ENCODE measurements around the gene MYPOP. TPM values are rescaled to one million over a fixed set of nuclear protein-coding genes. Genes with fewer than 3 reads are reported as not detected.
A peak's percentile ranks its signal among the peaks of the same experiment; 100 is the strongest.

Gene MYPOP
- total and polyA plus RNA-seq, 2 of the 13 experiments (the other 11 are each of a cell fraction or from before 2014, with no cell fraction given): 2.3 to 2.7 TPM

GRCh38 chr19:45902651-45903625, 525 bp upstream of the MYPOP start (continued):
- TF ChIP-seq THAP11 (CRISPR knock-in tag; IDR thresholded peaks at IDR 0.05): peak; percentile 83
- TF ChIP-seq NFYB (CRISPR knock-in tag; IDR thresholded peaks at IDR 0.05): 0 out of 2 replicates have a peak, but pooled peaks have one; percentile 14
- TF ChIP-seq MYPOP (CRISPR knock-in tag; IDR thresholded peaks at IDR 0.05): peak; percentile 100
- no peak for TF ChIP-seq NCOA5 (CRISPR knock-in tag; IDR thresholded peaks at IDR 0.05)
- no peak for TF ChIP-seq NR1H2 (CRISPR knock-in tag; IDR thresholded peaks at IDR 0.05; ENCODE audit: borderline replicate concordance, low read depth)
- TF ChIP-seq RARA (CRISPR knock-in tag; IDR thresholded peaks at IDR 0.05): no peak
- 0 out of 2 replicates have a peak, but pooled peaks have one; percentile 66 for TF ChIP-seq ZNF567 (CRISPR knock-in tag; IDR thresholded peaks at IDR 0.05; ENCODE audit: borderline replicate concordance)
- no peak for TF ChIP-seq CBX2 (IDR thresholded peaks at IDR 0.05; ENCODE audit: low read depth, low read length)
- no peak for TF ChIP-seq CBX2 (CRISPR knock-in tag; IDR thresholded peaks at IDR 0.05; ENCODE audit: low read depth)
- TF ChIP-seq CREBL2 (CRISPR knock-in tag; IDR thresholded peaks at IDR 0.05; ENCODE audit: borderline replicate concordance): no peak
- no peak; the same call in 1 of the 2 replicates for TF ChIP-seq LBX2 (CRISPR knock-in tag; IDR thresholded peaks at IDR 0.05; ENCODE audit: borderline replicate concordance)
- TF ChIP-seq ZNF350 (CRISPR knock-in tag; IDR thresholded peaks at IDR 0.05; ENCODE audit: borderline replicate concordance, low read depth): peak; percentile 57
- TF ChIP-seq ZGPAT (CRISPR knock-in tag; IDR thresholded peaks at IDR 0.05): no peak
- TF ChIP-seq JDP2 (CRISPR knock-in tag; IDR thresholded peaks at IDR 0.05; ENCODE audit: borderline replicate concordance): no peak
- TF ChIP-seq PTBP1 (IDR thresholded peaks at IDR 0.05; ENCODE audit: low read depth, low read length, poor library complexity, severe bottlenecking): no peak
- TF ChIP-seq KLF12 (CRISPR knock-in tag; IDR thresholded peaks at IDR 0.05; ENCODE audit: borderline replicate concordance): no peak
- peak; percentile 20; the same call in 1 of the 2 replicates for TF ChIP-seq DRAP1 (CRISPR knock-in tag; IDR thresholded peaks at IDR 0.05)
- peak; percentile 38; the same call in 1 of the 2 replicates for TF ChIP-seq GATAD1 (CRISPR knock-in tag; IDR thresholded peaks at IDR 0.05)
- 0 out of 2 replicates have a peak, but pooled peaks have one; percentile 61 for TF ChIP-seq ZNF235 (CRISPR knock-in tag; IDR thresholded peaks at IDR 0.05; ENCODE audit: borderline replicate concordance)
- peak; percentile 30; the same call in 1 of the 2 replicates for TF ChIP-seq YEATS2 (CRISPR knock-in tag; IDR thresholded peaks at IDR 0.05; ENCODE audit: borderline replicate concordance)
- TF ChIP-seq HNF1B (CRISPR knock-in tag; IDR thresholded peaks at IDR 0.05): peak; percentile 83
- TF ChIP-seq ZNF337 (CRISPR knock-in tag; IDR thresholded peaks at IDR 0.05; ENCODE audit: borderline replicate concordance, low read depth): 0 out of 2 replicates have a peak, but pooled peaks have one; percentile 69
- TF ChIP-seq PRMT3 (CRISPR knock-in tag; IDR thresholded peaks at IDR 0.05; ENCODE audit: borderline replicate concordance, low read depth): no peak
